Measurements from ENCODE around the gene DMRTB1.

DMRTB1 gene

DNA sequence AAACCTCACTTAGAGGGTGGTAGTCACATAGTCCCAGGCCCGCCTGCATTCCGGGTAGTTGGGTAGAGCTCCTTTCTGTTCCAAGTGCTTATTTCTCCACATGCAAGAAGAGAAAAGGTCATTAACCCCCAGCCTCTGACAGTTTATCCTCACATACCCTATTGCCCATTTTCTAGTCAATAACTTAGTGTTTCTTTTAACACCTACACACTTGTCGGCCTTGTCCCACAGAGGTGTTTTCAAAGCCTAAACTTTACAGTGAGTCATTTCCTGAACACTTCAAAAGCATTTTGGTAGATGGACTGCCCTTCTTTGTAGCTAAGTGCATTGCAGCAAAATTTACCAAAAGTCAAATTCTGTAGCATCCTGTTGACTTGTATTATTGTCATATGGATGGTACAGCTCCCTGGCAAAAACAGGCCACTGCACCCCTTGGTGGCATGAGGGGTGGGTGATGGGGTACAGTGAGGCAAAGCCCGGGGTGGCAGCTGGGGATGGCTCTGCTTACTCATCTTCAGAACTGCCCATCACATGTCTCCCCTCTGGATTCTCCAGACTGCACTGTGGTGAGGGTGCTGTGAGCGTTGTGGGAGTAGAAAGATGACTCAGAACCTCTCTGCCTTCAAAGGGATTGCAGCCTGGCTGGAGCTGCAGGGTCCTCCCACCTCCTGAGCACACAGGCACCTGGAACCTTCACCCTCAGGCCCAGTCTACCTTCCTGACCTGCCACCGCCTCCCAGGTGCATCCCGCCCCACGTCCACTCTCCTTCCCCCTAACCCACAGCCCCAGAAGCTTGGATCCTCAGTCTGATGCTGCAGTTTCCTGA lies 45.8 kb upstream of the DMRTB1 start:
- TF ChIP-seq CTCF (conservative IDR thresholded peaks at IDR 0.05), result no peak
- no peak overlapping the region for H3K27ac ChIP-seq

DNA sequence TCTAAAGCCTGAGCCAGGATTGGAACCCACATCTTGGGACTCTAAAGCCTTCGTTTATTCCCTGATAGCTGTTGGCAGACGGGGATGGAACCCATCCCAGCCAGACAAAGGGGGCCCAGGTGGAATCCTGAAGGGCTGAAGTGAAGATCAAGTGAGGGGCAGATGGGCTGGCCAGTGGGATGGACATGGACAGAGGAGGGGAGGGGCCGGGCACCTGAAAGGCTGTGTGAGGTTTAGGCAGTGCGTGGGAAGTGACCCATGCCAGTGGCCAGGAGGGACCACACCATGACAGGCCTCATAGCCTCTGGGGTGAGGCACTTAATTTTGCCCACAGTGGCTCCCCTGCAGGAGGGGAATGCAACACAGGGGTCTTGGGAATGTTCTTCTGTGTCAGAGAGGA lies 44.6 kb upstream of the DMRTB1 start:
- TF ChIP-seq CTCF (conservative IDR thresholded peaks at IDR 0.05), result no peak
- no peak overlapping the region for H3K27ac ChIP-seq

DNA sequence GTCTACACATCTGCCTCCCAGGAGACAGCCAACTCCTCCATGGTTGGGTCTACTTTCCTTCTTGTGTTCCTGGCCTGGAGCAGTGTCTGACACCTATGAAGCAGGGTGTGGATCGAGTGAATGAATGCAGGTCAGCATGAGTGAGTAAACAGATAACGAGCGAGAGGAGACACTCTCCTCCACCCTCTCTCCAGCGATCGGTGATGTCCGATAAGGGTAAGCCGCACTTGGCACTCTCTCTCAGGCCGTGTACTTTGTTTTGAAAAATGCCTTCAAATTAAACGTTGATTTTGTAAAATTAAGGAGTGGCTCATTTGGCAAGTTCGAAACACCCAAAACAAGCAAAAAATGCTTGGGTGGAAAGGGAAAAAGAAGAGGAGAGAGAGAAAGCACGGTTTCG lies 43.8 kb upstream of the DMRTB1 start:
- TF ChIP-seq CTCF (conservative IDR thresholded peaks at IDR 0.05), result no peak
- no peak overlapping the region for H3K27ac ChIP-seq

DNA sequence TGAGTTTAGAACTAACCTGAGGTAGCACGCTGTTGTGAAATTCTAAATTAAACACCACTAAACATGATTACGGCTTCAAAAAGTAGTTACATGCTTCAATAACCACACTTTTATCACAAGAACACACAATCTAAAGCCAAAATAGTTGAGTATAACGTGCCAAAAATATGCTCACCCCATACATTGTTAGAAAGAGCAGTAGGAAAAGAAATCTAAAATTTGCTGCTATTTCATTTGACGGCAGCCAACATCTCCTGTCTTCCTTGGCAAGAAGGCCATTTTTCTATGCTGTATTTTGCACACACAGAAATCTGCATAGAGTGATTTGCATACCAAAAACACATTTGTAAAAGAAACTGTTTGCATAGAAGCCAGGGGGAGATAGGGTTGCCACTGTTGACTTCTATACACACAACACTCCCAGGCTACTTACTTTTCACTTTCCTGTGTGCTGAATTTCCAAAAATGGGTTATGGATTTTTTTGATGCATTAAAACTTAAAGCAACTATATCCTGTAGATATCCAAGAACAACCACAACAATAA lies 42.9 kb upstream of the DMRTB1 start:
- TF ChIP-seq CTCF (conservative IDR thresholded peaks at IDR 0.05), result no peak
- H3K27ac ChIP-seq, result no peak overlapping the region

GRCh38 chr1:53417074-53417511 lies 42.1 kb upstream of the DMRTB1 start:
- H3K27ac ChIP-seq, result no peak overlapping the region
- no peak for TF ChIP-seq CTCF (conservative IDR thresholded peaks at IDR 0.05)

DNA sequence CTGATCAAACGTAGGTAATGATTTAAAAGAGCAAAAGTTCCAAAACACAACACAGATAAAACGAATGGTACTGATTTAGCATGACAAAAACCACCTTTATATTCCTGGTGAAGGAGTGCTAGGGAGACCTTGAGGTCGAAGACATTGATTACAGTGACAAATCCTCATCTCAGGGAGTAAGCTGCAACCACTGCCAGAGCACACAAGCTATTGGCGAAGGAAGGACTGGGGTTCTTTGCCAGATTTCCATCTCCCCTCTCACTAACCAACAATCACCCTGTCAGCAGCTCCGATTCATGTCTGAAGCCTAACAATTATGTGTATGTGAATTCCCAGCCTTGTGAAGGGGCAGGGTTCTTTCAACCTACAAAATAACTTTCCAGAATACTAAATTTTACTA lies 40.2 kb upstream of the DMRTB1 start:
- H3K27ac ChIP-seq, result no peak overlapping the region
- TF ChIP-seq CTCF (conservative IDR thresholded peaks at IDR 0.05), result no peak

GRCh38 chr1:53420341-53420740 lies 38.9 kb upstream of the DMRTB1 start:
- TF ChIP-seq CTCF (conservative IDR thresholded peaks at IDR 0.05), result no peak
- H3K27ac ChIP-seq, result no peak overlapping the region
